HG03354 (cell line): Measurements from ENCODE around the gene SRSF7.
"Not testable (repeated sequence)": the region's sequence is repeated elsewhere in the genome, so short reads cannot be mapped to it uniquely, and the experiment has no call there.

Experiments used
- ATAC-seq: cut with Tn5 transposase; IDR thresholded peaks from one replicate; pipeline ENCODE4 v1.9.1; 2021; ENCODE audit warnings: mild to moderate bottlenecking; ENCODE audit not compliant: unreplicated experiment, poor library complexity, severe bottlenecking

The SRSF7 gene

GRCh38 chr2:38735999-38736320 is 15.2 kb downstream of the SRSF7 start:
- no peak for ATAC-seq

DNA sequence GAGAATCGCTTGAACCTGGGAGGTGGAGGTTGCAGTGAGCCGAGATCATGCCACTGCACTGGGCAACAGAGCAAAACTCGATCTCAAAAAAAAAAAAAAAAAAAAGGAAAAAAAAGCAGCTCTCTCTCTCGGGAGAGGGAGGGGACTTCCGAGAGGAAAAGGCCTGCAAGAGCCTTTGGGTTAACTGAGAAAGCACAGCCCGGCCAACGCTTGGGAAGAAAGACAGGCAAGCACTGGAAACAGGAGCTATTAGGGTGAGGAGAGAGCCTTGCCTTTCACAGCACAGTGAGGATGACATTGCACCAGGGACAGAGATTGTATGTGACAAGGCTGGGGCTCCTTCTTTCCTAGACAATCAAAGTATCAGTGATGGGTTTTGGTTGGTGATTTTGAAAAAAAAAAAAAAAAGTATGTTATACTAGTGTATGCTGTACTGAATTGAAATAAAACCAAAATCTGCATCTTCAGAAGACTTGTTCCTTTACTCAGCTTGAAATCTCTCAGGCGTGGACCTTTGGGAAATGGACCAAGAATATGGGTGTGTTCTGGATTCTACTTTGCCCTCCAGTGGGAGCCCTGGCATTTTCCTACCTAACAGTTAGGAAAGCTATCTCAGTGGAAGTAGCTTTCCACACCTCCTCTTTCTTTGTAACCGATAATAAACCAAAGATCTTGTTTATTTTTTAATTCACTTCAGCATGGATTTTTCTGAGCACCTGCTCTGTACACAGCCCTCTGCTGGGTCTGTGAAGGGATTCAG is 16.7 kb downstream of the SRSF7 start:
- ATAC-seq = no peak

GRCh38 chr2:38733300-38733971 is 17.7 kb downstream of the SRSF7 start:
- no peak for ATAC-seq

GRCh38 chr2:38731684-38732221 is 19.4 kb downstream of the SRSF7 start:
- no peak for ATAC-seq

DNA sequence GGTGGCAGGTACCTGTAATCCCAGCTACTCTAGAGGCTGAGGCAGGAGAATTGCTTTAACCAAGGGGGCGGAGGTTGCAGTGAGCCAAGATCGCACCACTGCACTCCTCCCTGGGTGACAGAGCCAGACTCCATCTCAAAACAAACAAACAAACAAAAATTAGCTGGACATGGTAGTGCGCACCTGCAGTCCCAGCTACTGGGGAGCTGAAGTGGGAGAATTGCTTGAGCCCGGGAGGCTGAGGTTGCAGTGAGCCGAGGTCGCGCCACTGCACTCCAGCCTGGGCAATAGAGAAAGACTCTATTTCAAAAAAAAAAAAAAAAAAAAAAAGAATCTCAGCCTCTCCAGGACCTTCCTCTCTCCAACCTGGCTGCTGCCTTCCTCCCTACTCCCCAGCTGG is 20.1 kb downstream of the SRSF7 start:
- no peak for ATAC-seq

DNA sequence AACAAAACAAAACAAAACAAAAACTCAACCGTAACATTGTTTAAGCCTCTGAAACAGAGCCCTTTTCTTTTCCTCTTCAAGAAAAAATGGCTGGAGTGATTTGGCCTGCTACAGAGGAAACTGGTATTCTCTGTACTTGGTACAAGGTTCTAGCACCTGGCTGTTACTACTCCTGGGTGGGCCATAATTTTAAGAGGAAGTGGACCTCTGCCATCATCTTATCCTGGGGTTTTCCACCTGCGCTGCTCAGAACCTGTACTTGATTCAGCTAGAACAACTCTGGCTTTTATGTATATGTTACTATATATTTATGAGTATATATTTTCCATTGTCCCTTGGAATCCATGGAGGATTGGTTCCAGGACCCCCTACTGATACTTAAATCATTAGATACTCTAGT is 22.5 kb downstream of the SRSF7 start:
- ATAC-seq = no peak

- ATAC-seq = no peak
These were observed 23.5 kb downstream of the SRSF7 start for GRCh38 chr2:38727661-38728060.

DNA sequence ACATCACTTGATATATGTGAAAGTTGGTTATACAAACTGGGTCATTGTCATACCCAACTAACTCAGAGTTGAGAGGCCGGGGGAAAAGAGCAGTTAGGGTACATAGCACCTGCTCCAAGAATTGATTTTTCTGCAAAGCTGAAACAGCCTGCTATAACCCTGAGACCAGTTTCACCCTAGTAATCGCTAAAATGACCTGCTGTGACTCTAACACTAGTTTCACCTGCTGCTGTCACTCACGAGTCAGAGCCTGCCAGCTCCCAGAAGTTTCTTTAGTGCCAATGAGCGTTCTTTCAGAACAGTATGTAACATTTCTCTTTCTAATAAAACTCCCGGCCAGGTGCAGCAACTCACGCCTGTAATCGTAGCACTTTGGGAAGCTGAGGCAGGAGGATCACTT is 28.0 kb downstream of the SRSF7 start:
- peak; percentile 62 for ATAC-seq

DNA sequence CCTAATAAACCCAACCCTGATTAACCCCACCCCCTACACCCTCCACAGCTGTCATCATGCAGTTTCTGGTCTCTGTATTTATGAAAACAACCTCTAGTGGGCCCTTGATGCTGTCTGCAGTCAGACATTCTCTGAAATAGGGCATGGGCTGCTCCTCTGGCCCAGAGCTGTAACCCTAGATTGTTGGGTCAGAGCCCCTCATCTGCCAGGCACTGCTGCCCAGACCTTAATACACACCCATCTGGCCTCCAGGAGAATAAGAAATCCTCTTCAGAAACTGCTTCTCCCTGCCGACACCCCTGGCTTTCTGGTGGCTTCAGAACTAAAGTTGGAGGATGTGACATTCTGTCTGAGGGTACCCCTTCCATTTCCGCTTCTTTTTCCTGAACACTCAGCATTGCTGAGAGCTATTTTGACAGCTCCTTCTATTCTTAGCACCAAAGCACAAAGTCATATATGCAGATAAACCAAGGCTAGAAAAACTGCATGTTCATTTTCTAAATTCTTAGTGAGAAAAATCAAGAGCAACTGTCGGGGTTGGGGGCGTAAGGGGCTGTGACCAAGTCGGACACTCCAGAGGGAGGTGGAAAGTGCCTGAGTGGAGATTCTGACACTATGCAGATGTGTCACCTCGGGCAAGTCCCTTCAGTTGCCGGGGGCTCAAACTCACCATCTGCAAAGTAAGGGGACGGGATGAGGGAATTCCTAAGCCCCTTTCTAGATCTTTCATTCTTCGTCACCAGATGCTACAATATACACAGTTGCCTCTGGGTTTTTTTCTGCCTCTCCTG is 28.7 kb downstream of the SRSF7 start:
- ATAC-seq = peak; percentile 60

GRCh38 chr2:38720613-38721241 is 30.4 kb downstream of the SRSF7 start:
- no peak for ATAC-seq

GRCh38 chr2:38719706-38720105 is 31.5 kb downstream of the SRSF7 start:
- ATAC-seq = no peak

DNA sequence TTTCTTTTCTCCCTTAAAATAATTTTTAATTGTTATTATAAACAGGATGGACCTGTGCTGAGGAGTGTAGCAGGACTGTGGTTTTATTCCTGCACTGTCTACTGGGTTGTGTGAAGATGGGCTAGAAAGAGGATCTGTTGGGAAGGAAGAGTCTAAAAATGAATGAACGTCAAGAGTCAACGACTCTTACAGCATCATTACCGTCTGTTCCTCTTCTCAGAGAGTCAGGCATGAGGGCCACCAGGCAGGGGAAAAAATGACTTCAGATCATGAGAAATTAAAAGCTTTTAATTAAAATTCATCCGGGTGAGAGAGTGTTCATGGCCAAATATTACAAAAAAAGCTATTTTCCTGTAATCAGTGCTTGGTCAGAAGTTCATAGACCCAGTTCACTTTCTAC is 32.6 kb downstream of the SRSF7 start:
- ATAC-seq = no peak

GRCh38 chr2:38716185-38716584 is 35.0 kb downstream of the SRSF7 start:
- no peak for ATAC-seq

DNA sequence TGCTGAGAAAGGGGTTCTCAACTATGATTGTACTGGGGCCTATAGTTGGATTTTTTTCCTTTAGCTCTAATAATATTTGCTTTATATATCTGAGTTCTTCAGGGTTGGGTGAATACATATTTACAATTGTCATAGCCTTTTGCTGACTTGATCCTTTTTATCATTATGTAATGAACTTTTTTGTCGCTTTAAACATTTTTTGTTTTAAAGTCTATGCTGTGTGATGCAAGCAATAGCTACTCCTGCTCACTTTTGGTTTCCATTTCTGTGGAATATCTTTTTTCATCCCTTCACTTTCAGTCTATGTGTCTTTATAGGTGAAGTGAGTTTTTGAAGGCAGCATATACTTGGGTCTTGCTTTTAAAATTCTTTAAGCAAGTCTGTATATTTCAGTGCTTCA is 36.2 kb downstream of the SRSF7 start:
- ATAC-seq = not testable (repeated sequence)

DNA sequence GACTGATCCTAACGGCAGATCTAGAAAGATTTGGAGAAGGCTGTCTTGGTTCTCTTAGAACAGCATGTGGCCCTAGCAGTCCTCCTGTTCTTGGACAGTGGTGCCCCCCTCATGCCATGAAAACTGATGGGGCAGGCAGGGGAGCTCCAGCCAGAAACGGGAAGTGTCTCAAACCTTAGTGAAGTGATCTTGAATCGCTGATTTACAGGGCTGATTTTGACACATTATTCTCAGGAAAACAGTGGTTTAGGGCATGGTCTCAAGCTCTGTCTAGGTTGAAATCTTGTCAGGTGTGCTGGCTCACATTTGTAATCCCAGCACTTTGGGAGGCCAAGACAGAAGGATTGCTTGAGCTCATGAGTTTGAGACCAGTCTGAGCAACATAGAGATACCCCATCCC is 37.8 kb downstream of the SRSF7 start:
- no peak for ATAC-seq

GRCh38 chr2:38712871-38713270 is 38.3 kb downstream of the SRSF7 start:
- no peak for ATAC-seq

DNA sequence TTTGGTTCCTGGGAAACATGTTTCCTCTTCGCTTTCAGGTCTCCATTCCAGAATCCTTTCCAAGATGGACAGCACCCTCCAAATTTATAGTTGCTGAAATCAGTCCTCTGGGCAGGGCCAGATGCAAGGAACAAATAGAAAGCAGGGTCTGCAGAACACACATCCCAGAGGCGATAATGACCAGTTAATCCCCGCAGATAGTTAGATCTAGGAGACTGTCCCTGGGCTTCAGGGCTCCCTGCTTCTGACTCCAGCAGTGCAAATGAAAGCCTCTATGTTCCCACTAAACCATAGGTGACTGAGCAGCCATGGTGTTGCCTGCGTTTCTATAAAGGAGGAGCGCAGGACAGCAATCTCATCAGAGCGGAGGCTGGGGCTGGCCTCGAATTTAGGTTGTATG is 38.7 kb downstream of the SRSF7 start:
- no peak for ATAC-seq

- ATAC-seq = no peak
These were observed 39.6 kb downstream of the SRSF7 start for GRCh38 chr2:38711558-38711957.

- no peak for ATAC-seq
These were observed 41.5 kb downstream of the SRSF7 start for GRCh38 chr2:38709567-38710194.
